ENCODE results near the gene IGF1R.

Gene IGF1R

DNA sequence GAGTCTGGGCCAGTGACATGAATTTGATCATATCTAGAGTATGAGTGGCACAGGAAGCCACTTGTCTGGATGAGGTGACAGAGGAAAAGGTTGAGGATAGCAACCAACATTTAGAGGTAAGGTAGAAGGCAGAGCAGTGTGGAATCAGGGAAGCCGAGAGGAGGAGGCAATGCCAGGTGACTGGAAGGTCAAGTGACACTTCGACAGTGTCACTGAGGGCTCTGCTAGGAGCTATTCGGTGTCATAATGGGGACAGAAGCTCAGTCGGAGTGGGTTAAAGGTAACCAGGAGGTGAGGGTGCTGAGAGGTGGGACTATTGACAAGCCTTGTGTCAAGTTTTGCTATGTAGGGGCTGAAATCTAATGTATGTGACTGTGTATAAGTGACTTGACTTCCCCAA, 56.7 kb downstream of the IGF1R start:
- no peak for DNase-seq (ENCODE audit: low spot score)

DNA sequence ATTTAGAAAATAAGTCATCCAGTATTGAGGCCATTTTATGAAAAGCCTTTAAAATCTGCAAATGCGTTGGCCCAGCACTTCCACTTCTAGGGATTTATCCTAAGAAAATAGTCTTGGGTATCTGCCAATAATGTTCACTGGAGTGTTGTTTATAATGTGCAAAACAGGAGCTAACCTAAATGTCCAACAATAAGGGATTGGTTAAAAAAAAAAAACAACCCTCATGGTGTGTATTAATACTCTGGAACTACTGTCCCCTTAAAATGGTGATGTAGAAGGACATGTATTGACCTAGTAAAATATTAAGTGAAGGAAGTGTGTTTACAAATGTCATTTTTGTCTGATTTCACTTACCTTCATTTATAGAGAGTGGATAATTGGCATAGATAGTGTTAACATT, 58.0 kb downstream of the IGF1R start:
- DNase-seq (ENCODE audit: low spot score) = no peak

DNA sequence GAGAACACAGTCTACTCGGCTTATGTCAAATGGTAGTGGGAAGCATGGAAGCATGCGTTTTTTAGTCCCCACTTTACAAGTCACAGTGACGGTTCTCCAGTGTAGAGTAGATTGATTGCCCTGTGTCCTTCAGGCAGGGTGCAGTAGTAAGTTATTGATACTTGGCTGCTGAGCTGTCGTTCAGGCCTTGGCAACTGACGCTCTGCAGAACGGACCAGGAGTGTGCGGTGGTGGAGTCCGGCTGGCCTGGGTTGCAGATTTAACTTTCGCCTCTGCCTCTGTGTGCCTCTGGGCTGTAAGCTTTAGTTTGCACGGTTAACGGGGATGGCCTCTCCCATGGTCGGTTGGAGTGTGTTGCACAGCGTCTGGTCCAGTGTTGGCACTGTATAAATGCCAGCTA, 58.6 kb downstream of the IGF1R start:
- no peak for DNase-seq (ENCODE audit: low spot score)

DNA sequence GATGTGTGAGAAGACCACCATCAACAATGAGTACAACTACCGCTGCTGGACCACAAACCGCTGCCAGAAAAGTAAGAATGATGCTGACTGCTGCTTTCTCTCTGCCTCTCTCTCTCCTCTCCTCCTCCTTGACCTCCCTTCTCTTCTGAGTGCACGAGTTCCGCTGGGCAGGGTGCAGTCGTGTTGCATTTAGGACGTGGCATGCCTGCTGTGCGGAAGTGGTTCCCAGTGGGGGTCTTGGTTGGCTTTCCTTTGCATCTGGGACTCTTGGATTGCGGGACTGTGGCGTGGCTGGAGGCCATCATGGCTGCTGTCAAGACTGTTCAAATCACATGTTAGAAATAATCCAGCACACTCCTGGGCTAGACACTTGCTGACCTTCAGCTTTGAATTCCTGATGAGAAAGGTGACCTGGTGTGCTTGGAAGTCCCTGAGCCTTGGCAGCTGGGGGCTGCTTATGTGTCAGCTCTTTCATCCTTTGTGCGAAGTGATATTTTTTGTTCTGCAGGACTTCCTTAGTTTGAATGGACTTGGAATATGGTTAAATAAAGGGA, 59.8 kb downstream of the IGF1R start:
- DNase-seq (ENCODE audit: low spot score) = no peak

DNA sequence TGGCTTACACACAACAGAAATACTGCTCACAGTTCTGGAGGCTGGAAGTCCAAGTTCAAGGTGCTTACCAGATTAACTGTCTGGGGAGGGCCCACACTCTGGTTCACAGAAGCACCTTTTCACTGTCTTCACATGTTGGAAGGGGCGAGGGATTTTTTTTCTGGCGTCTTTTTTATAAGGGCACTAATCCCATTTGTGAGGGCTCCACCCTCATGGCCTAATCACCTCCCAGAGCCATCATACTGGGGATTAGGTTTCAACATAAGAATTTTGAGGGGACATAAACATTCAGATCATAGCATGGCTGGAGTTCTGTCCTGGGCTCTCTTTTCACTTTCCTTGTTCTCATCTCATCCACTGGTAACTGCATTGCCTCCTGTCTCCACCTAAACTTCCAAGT, 63.5 kb downstream of the IGF1R start:
- no peak for DNase-seq (ENCODE audit: low spot score)

DNA sequence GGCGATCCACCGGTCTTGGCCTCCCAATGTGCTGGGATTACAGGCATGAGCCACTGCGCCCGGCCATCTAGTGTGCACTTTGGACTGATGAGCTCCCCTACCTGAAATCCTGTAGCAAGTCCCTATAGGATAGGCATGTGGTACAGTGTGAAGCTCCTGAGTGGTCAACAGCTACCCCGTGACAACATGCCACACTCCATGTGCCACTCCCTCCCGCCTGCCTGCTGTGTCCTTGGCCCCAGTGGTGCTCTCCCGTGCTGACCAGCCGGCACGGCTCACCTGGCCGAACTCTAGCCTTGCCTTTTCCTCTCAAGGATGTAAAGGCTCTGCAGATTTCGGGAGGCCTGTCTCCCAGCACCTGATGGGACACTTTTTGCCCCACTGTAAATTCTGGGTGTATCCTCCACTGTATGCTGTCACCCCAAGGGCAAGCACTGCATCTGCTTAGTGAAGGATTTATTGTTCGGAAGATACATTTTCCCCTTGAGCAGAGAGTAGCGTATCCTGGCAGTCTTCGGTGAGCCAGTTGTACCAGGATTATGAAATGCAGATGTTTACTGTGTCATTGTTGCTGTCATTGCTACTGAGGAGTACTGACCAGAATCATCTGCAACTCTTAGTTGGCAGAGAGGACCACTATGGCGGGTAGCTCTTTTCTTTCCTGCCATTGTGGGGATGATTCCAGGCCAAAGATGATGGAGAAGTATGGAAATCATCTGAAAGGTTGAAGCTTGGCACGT, 64.7 kb downstream of the IGF1R start:
- no peak for DNase-seq (ENCODE audit: low spot score)

DNA sequence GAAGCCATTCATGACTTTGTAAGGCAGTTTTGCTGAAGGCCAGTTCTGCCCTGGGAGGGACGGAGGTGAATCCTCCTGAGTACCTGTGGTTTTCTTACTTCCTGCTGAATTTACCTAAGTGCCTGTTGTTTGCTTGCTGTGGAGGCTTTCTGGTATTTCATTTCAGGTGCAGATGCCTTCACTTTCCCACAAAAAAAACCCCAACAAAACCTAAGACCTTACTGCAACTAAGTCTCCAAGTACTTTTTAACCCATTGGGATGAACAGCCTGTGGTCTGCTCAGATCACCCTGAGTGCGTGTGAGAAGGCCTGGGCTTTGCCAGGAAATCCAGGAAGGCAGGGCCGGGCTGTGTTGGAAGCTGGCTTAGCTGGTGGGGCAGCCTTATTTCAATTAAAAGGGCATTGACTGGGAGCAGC, 65.3 kb downstream of the IGF1R start:
- no peak for DNase-seq (ENCODE audit: low spot score)

DNA sequence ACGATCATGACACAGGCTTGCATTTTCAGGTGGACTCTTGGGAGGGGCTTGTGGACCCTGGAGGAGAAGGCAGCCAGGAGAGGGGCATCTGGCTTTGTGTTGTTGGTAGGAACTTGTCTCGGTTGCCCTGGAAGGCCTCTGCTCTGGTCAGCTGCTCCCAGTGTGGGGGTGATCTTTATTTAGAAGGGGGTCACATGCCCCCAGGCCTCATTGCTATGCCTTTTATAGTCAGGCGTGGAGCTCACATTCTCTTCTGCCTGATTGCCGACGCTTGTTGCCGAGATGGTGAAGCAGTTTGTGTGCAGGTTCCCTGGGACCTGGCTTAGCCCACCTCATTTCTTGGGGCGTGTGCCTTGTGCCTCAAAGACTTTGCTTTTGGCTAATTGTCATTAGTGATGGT, 66.6 kb downstream of the IGF1R start:
- no peak for DNase-seq (ENCODE audit: low spot score)

DNA sequence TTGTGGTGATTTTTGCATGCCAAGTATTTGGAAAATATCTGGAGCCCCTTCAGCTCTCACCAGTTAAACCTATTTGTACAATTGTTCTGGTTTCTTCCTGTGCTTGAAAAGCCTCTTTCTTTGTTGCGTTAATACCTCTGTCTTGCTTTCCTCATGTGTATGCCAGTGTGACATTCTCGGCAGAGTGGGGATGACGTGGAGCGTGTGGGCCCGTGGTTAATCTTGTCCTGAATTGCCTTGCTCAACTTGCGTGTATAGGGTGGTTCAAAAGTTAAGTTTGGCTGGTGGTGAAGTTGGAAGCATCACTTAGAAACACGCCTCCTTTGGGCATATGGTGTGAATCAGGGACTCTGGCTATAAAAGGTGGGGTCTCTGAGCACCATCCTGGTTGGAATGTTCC, 67.1 kb downstream of the IGF1R start:
- DNase-seq (ENCODE audit: low spot score) = no peak

DNA sequence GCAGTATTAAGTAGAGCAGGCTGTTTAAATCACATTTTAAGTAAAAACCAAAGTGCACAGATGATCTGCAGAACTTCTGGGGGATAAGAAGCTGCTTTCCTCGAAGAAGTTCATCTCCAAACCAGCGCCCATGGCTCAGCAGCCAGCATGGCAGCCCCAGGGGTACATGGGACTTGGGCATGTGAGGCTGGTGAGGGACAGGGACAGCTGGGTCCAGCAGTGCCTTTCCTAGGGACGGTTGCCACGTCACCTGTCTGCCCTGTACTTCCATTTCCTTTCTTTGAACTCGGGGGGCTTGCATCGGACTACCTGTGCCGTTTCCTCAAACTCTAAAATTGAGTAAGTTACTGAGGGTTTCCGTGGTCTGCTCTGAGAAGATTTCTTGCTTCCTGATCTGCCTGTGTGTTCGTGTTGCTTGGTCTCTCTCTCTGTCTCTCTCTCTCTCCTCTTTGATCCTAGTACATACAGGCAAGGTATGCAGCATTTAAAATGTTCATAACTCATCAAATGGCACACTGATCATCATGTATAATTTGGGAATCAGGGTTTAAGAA, 67.6 kb downstream of the IGF1R start:
- DNase-seq (ENCODE audit: low spot score) = no peak

DNA sequence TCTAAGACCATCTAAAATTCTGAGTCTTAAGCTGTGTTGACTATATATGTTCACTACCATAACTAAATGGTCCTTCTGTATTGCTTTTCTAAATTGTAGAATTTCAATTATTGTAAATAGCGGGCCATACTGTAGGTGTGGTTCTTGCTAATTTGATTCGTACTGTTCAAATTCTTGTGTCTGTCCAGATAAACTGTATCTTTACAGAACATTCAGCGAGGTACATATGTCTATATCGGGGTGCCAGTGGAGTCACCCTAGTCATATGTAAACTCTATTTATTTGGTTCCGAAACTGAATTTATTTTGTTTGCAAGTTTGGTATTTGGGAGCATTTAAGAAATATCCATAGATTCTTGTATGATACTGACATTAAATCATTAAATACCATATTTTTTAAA, 69.0 kb downstream of the IGF1R start:
- DNase-seq (ENCODE audit: low spot score) = no peak

DNA sequence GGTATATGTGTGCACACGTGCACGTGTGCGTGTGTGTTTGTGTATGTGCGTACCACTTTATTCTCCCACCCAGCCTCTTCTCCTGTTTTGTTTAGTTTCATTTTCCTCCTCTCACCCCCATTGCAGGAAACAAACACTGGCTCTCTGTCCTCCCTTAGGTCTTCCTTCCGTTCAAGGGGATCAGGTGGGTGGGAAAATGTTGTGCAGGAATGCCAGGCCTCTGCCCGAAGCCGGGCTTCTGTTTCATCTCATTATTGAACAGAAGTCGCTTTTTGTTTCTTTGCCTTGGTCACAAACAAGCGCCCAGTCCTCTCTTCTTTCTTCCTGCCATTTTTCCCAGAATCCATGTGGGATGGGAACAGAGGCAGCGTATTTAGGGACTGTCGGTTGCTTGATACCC, 69.6 kb downstream of the IGF1R start:
- no peak for DNase-seq (ENCODE audit: low spot score)

DNA sequence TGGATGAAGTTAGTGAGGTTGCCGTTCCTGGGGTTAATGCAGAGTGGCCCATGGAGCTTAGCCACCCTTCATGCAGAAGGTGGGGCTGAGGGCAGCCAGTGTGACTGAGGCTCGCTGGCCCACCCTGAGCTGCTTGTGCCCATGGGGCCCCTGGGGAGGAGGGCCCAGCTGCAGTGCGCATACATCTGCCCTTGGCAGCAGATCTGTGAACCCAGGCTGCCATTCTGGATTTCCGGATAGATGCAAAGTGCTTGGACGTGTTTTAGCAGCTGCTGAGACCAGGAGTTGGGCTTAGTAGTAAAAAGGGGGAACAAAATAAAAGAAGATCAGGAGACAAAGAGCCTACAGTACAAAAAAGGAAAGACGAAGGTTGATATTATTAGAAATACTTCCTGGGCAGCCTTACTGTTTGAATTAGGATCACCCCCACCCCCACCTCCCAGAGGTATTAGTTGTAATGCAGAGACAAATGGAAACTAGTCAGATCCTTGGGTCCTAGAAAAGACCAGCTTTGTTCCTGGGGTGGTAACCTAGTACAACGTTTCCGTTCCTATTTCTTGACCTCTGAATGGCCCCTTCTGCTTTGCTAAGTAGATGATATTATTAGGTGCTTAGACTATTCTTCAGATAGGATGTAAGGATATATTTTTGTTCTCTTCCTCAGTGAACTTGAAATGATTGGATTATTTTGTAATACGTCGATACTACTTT, 70.2 kb downstream of the IGF1R start:
- no peak for DNase-seq (ENCODE audit: low spot score)

DNA sequence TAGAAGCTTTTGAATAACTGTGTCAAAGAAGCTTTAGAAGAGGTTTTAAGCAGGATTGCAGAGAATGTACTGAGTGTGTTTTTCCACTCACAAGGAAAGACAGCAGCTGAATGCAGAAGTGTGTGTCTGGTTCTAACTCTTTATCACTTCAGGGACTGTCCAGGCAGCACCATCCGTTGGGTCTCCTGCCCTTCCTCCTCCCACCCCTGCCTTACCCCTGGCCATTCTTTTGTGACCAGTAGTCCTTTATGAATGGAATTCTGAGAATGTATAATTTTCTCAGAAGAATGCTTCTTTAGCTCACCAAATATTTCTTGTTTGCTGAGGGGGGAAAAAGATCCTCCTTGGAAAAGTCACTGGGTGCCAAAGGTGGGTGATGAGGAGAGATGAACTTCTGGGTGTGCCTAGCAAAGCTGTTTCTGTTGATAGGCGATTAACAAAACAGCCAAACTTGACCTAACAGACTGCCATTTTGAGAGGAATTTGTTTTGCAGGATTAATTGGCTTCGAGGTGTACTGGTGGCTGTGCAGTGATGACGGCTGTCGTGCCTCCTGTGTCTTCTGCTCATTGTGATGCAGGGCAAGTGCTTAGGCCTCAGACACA, 70.9 kb downstream of the IGF1R start:
- no peak for DNase-seq (ENCODE audit: low spot score)

DNA sequence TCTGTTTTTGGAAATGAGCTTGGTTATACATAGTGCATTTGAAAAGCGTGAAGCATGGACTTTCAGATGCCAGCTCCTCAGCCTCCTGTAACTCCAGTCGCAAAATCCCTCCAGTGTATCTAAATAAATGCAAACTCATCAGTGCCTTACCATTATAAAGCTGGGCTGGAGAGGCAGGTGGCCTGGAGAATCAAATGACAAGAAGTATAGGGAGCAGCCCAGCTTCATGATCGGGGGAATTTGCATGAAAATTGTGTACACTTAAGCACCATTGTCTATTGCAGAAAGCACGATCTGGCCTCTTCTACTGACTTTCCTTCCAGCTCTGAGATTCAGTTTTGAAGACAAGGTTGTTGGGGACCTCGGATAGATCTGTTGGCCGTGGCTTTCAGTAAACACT, 71.7 kb downstream of the IGF1R start:
- DNase-seq (ENCODE audit: low spot score) = no peak

DNA sequence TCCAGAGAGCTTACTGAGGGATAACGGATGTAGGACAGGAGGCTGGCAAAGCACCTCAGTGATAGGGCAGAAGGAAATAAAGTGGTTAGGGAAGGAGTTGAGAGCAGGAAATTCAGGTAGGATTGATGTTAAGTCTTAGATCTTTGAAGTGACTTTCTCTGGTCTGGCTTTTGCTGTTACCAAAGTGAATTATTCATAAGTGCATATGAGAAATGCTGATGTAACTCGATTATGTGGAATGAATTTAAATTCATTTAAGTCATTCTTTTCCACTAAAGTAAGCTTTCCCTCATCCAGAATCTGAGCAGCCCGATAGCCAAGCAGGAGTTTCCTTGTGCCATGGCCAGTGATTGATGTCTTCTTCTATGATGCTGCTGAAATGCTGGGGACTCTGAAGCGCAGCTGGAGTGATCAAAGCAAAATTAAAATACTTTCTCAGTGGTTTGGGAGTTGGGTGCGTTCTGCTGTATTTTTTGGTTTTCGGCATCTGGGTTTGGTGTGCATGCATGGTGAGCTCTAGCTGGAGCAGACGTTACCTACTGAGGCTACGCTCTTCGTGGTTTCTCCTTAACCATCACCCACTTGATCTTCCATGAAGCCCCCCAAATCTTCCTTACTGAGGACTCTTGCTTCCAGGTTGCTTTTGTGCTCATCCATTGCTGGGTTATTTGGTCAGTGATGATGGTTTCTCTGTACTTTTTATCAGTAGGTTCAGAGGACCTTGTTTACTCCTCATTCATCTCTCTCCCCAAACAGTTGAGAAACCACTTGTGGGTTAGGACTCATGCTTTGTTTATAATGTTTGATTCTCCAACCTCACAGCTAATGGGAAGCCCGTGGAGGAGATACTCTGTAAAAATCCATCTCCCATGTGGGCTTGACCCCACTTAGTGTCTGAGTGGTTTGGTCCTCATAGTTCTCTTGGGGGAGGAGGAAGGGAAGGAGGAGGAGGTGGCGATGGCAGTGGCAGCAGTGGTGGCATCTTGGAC, 72.5 kb downstream of the IGF1R start:
- no peak for DNase-seq (ENCODE audit: low spot score)

DNA sequence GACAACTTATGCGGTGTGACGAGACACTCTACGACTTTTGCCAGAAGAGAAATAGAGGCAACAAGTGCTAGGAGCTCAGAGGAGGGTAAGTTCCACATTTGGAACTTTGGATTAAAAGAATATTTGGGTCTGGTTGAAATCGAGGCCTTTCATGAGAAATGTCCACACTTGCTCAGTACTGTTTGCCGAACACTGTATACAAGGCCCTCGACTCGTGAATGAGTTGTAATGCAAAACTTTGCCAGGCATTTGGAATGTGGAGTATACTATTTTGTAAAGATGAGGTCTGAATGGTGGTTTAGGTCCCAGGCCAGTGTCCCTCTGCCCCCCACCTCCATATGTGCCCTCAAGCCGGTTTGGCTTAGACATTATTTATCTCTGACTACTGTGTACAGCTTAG, 73.9 kb downstream of the IGF1R start:
- DNase-seq (ENCODE audit: low spot score) = no peak

DNA sequence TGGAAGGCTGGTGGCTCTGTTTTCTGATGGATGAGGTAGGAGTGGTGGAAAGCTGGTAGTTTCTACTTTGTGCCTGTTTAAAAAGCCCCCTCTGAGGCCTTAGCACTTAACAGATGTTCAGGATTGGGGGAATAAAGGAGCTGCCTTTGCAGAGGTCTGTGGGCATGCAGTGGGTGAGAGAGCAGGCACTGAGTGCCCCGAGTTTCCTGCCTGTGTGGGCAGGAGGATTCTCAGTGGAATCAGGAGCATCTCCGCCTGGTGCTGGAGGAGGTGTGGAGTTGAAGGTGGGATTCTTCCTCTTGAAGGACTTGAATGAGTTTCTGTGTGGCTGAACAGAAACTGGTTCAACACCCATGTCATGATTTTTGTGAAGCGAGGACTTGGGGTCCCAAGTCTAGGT, 74.3 kb downstream of the IGF1R start:
- DNase-seq (ENCODE audit: low spot score) = no peak

DNA sequence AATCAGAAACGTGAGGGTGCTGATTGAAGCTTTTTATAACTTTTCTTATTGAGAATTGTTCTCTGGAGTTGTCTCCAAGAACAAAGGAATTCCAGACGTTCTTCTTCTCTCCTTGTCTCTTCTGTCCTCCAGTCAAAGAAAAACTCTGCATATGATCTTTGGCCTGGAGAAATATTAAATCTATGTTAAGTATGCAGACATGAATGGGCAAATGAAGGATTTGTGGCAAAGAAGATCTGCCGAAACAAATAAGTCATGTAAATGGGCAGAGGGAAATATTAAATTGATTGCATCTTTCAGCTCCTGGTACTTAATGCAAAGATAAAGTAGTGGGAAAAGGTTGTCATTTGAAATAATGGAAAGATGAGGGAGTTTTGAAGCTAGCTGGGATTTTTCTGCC, 74.9 kb downstream of the IGF1R start:
- DNase-seq (ENCODE audit: low spot score) = no peak

DNA sequence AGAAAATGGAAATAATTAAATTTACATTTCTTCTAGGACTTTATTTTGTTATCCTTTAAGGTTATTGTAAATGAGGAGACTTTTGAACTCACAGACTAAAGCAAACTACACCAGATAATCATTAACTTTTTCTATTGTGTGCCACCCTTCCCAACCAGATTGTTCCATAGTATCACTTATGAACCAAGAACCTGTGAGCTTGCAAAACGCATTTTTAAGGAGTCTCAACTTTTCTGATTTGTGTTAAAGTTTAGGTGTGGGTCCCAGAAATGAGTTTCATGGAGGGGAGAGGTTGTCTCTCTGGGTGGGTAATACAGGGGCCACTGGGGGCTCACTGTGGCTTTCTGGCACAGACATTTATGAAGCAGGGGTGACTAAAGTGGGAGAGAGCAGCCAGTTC, 75.7 kb downstream of the IGF1R start:
- no peak for DNase-seq (ENCODE audit: low spot score)

DNA sequence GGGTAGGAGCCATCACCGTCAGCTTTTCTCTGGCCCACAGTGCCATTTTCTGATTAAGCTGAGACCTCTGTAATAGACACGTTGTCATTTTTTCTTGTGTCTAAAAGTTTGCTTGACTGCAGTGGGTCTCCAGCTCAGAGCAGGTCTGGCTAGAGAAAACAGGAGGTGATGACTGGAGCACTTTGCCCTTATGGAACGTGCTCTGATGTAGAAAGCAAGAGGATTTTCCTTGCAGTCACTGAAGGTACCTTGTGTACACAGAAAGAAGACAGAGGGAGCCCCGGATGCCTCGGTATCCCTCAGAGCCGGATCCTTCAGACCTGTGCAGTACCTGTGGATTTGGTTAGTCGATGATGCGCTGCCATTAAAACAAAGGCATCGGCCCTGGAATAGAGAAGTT, 76.2 kb downstream of the IGF1R start:
- DNase-seq (ENCODE audit: low spot score) = no peak

DNA sequence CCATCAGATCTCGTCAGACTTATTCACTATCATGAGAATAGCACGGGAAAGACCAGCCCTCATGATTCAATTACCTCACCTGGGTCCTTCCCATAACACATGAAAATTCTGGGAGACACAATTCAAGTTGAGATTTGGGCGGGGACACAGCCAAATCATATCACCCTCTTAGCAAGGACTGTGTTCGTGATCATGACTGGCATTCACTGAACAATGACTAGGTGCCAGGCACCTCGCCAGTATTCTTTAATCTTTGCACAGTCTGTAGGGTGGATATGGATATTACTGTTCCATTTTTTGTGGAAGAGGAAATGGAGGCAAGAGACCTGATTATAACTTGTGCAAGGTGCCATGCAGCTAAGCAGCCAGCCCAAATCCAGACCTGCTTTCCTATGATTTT, 77.5 kb downstream of the IGF1R start:
- no peak for DNase-seq (ENCODE audit: low spot score)

All from HuH-7.5 (cell line).